IMR-90 (cell line): ENCODE measurements around the gene ZDHHC14.

Experiments
- BHLHE40 ChIP-seq: fragments of 150-350 bp; IDR thresholded peaks from 2 replicates; pipeline ENCODE4 v1.6.1; 2016; ENCODE audit warnings: mild to moderate bottlenecking, low read depth, low read length
- CEBPB ChIP-seq: IDR thresholded peaks from 2 replicates; pipeline ENCODE4 v1.6.1; 2012; ENCODE audit warnings: low read depth, low read length, improper control_type of control experiment
- CHD1 ChIP-seq: IDR thresholded peaks from 2 replicates; pipeline ENCODE4 v1.6.1; 2012; ENCODE audit warnings: low read depth, low read length, improper control_type of control experiment
- FOS ChIP-seq: fragments of 150-350 bp; IDR thresholded peaks from 2 replicates; pipeline ENCODE4 v1.6.1; 2016; ENCODE audit warnings: low read depth, low read length
- MAFK ChIP-seq: IDR thresholded peaks from 2 replicates; pipeline ENCODE4 v1.6.1; 2012; ENCODE audit warnings: low read depth, low read length, improper control_type of control experiment
- MXI1 ChIP-seq: IDR thresholded peaks from 2 replicates; pipeline ENCODE4 v1.6.1; 2012; ENCODE audit warnings: low read depth, mild to moderate bottlenecking, low read length, moderate library complexity, borderline replicate concordance
- POLR2A ChIP-seq: IDR thresholded peaks from 2 replicates; pipeline ENCODE4 v1.6.1; 2012; ENCODE audit warnings: mild to moderate bottlenecking, low read depth, low read length
- RAD21 ChIP-seq: IDR thresholded peaks from 2 replicates; pipeline ENCODE4 v1.6.1; 2012; ENCODE audit warnings: low read length, improper control_type of control experiment
- RFX5 ChIP-seq: IDR thresholded peaks from 2 replicates; pipeline ENCODE4 v1.8.0; 2012; ENCODE audit warnings: low read depth, mild to moderate bottlenecking, low read length, moderate library complexity
- SMC3 ChIP-seq: fragments of 150-350 bp; IDR thresholded peaks from 2 replicates; pipeline ENCODE4 v1.6.1; 2016; ENCODE audit warnings: low read depth, mild to moderate bottlenecking, antibody characterized with exemption, low read length, moderate library complexity
- TF ChIP-seq, protein P1 (sequence below): conservative IDR thresholded peaks from 2 replicates; pipeline ENCODE4 v1.5.1; 2012; ENCODE audit warnings: mild to moderate bottlenecking, low read depth, low read length, improper control_type of control experiment
- TF ChIP-seq, protein P2 (sequence below): fragments of 150-350 bp; IDR thresholded peaks from 2 replicates; pipeline ENCODE4 v1.6.1; 2016; ENCODE audit warnings: low read depth, mild to moderate bottlenecking, low read length, moderate library complexity, borderline replicate concordance
- TF ChIP-seq, protein P3 (sequence below): fragments of 150-350 bp; IDR thresholded peaks from 2 replicates; pipeline ENCODE4 v1.6.1; 2017; ENCODE audit warnings: mild to moderate bottlenecking, antibody characterized with exemption, low read length, low read depth

DNA sequence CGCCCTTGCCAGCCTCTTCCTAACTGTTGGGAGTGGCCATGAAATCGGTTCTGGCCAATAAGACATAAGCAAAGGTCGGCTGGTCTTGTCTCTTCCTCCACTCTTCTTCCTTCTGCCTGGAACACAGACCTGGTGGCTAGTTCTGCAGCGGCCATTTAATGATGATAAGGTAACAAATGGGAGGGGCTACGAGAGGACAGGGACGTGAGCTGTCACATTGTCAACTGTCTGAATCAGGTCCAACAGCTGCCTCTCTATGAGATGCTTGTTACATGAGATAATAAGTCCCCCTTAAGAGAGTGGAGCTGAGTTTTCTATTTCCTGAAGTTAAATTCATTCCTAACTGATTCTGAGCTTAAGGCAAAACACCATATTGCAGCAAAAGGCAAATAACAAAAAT, 45.2 kb upstream of the ZDHHC14 start:
- TF ChIP-seq, protein P1, sequence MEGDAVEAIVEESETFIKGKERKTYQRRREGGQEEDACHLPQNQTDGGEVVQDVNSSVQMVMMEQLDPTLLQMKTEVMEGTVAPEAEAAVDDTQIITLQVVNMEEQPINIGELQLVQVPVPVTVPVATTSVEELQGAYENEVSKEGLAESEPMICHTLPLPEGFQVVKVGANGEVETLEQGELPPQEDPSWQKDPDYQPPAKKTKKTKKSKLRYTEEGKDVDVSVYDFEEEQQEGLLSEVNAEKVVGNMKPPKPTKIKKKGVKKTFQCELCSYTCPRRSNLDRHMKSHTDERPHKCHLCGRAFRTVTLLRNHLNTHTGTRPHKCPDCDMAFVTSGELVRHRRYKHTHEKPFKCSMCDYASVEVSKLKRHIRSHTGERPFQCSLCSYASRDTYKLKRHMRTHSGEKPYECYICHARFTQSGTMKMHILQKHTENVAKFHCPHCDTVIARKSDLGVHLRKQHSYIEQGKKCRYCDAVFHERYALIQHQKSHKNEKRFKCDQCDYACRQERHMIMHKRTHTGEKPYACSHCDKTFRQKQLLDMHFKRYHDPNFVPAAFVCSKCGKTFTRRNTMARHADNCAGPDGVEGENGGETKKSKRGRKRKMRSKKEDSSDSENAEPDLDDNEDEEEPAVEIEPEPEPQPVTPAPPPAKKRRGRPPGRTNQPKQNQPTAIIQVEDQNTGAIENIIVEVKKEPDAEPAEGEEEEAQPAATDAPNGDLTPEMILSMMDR, result no peak
- TF ChIP-seq CEBPB, result no peak
- no peak for TF ChIP-seq SMC3
- TF ChIP-seq POLR2A, result no peak
- no peak for TF ChIP-seq RAD21
- TF ChIP-seq, protein P2, sequence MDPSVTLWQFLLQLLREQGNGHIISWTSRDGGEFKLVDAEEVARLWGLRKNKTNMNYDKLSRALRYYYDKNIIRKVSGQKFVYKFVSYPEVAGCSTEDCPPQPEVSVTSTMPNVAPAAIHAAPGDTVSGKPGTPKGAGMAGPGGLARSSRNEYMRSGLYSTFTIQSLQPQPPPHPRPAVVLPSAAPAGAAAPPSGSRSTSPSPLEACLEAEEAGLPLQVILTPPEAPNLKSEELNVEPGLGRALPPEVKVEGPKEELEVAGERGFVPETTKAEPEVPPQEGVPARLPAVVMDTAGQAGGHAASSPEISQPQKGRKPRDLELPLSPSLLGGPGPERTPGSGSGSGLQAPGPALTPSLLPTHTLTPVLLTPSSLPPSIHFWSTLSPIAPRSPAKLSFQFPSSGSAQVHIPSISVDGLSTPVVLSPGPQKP, result no peak
- TF ChIP-seq, protein P3, sequence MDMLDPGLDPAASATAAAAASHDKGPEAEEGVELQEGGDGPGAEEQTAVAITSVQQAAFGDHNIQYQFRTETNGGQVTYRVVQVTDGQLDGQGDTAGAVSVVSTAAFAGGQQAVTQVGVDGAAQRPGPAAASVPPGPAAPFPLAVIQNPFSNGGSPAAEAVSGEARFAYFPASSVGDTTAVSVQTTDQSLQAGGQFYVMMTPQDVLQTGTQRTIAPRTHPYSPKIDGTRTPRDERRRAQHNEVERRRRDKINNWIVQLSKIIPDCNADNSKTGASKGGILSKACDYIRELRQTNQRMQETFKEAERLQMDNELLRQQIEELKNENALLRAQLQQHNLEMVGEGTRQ, result no peak
- no peak for TF ChIP-seq BHLHE40
- no peak for TF ChIP-seq MAFK
- TF ChIP-seq MXI1, result no peak
- TF ChIP-seq RFX5, result no peak
- no peak for TF ChIP-seq CHD1
- no peak for TF ChIP-seq FOS
